Cardiac fibroblast (primary cell): ENCODE data around the gene MAPK10.
A peak's percentile ranks its signal among the peaks of the same experiment; 100 is the strongest.
"Not testable (repeated sequence)": the region's sequence is repeated elsewhere in the genome, so short reads cannot be mapped to it uniquely, and the experiment has no call there.

Experiments used
- DNase-seq, 2 donors: peaks; one replicate each; pipeline versions ENCODE4 v3.0.0 to v3.0.0-alpha.2; 2010; ENCODE audit warnings: low read depth in 2 of 2
- H3K4me3 ChIP-seq, 2 donors: replicated peaks in 1 of 2; 1 replicate in 1 of 2; 2 replicates in 1 of 2; pipeline ENCODE4 v1.5.1; 2011; ENCODE audit warnings: low read depth in 2 of 2, low read length in 2 of 2, mild to moderate bottlenecking in 2 of 2, moderate library complexity in 1 of 2
- CTCF ChIP-seq: IDR thresholded peaks from one replicate; pipeline ENCODE4 v1.5.1; 2011; ENCODE audit warnings: low read depth, mild to moderate bottlenecking, low read length, inconsistent platforms

MAPK10 gene

GRCh38 chr4:86089781-86090323, 270.0 kb downstream of the MAPK10 start:
- no peak for TF ChIP-seq CTCF
- H3K4me3 ChIP-seq: no peak overlapping the region
- DNase-seq: peak in 1 of 2 donors; percentile 2

- TF ChIP-seq CTCF: no peak
- H3K4me3 ChIP-seq: no peak overlapping the region
- no peak for DNase-seq
Measured at GRCh38 chr4:86089053-86089452, 270.8 kb downstream of the MAPK10 start.

GRCh38 chr4:86075796-86076195, 284.1 kb downstream of the MAPK10 start:
- H3K4me3 ChIP-seq, DNase-seq: not testable (repeated sequence)

- no peak for TF ChIP-seq CTCF
- H3K4me3 ChIP-seq: no peak overlapping the region
- no peak for DNase-seq
Measured at GRCh38 chr4:86060341-86060740, 299.5 kb downstream of the MAPK10 start.

- H3K4me3 ChIP-seq: no peak overlapping the region
- no peak for TF ChIP-seq CTCF
Measured at GRCh38 chr4:86058621-86059020, 301.2 kb downstream of the MAPK10 start.

GRCh38 chr4:86055898-86056297, 304.0 kb downstream of the MAPK10 start:
- DNase-seq: peak in 1 of 2 donors; percentile 7
- no peak for TF ChIP-seq CTCF
- no peak overlapping the region for H3K4me3 ChIP-seq

More at GRCh38 chr4:86058621-86059020, 301.2 kb downstream of the MAPK10 start:
- no peak for DNase-seq

GRCh38 chr4:86054286-86055032, 305.4 kb downstream of the MAPK10 start:
- DNase-seq: no peak
- no peak for TF ChIP-seq CTCF
- no peak overlapping the region for H3K4me3 ChIP-seq
